Progenitor cell of endocrine pancreas (in vitro differentiated cells): Measurements from ENCODE around the gene PIGBOS1. TPM values are rescaled to one million over a fixed set of nuclear protein-coding genes. Genes with fewer than 3 reads are reported as not detected.
A peak's percentile ranks its signal among the peaks of the same experiment; 100 is the strongest.
"Not testable (repeated sequence)": the region's sequence is repeated elsewhere in the genome, so short reads cannot be mapped to it uniquely, and the experiment has no call there.

Experiments used
- DNase-seq: peaks from one replicate; pipeline ENCODE4 v3.0.0; 2021; ENCODE audit warnings: low spot score; ENCODE audit not compliant: unreplicated experiment
- H3K27ac Mint-ChIP-seq: 2 replicates; pipeline ENCODE4 v1.8.0; 2021; ENCODE audit warnings: mild to moderate bottlenecking, moderate library complexity, mixed read lengths
- H3K27me3 Mint-ChIP-seq: 2 replicates; pipeline ENCODE4 v1.8.0; 2021; ENCODE audit warnings: mixed read lengths
- H3K36me3 Mint-ChIP-seq: 2 replicates; pipeline ENCODE4 v1.8.0; 2022; ENCODE audit warnings: mixed read lengths; ENCODE audit not compliant: insufficient read depth
- H3K4me1 Mint-ChIP-seq: 2 replicates; pipeline ENCODE4 v1.8.0; 2021; ENCODE audit warnings: low read depth, mixed read lengths
- H3K4me3 Mint-ChIP-seq: 2 replicates; pipeline ENCODE4 v1.8.0; 2021; ENCODE audit warnings: low read depth, mild to moderate bottlenecking, moderate library complexity, mixed read lengths
- H3K9me3 Mint-ChIP-seq: 2 replicates; pipeline ENCODE4 v1.8.0; 2021; ENCODE audit warnings: low read depth, mixed read lengths
- total RNA-seq: library from RNA; stranded (reverse); gene quantifications from 2 replicates; pipeline ENCODE4 v1.2.1, GENCODE V29; 2021
- TF ChIP-seq, protein P1 (sequence below): fragments of 200-600 bp; sonication (generic); IDR thresholded peaks from one replicate; pipeline ENCODE4 v1.5.0; 2021; ENCODE audit warnings: antibody characterized with exemption, mild to moderate bottlenecking; ENCODE audit not compliant: unreplicated experiment

The PIGBOS1 gene
- total RNA-seq, 1 donor from 2014 or later = 13.6 TPM

DNA sequence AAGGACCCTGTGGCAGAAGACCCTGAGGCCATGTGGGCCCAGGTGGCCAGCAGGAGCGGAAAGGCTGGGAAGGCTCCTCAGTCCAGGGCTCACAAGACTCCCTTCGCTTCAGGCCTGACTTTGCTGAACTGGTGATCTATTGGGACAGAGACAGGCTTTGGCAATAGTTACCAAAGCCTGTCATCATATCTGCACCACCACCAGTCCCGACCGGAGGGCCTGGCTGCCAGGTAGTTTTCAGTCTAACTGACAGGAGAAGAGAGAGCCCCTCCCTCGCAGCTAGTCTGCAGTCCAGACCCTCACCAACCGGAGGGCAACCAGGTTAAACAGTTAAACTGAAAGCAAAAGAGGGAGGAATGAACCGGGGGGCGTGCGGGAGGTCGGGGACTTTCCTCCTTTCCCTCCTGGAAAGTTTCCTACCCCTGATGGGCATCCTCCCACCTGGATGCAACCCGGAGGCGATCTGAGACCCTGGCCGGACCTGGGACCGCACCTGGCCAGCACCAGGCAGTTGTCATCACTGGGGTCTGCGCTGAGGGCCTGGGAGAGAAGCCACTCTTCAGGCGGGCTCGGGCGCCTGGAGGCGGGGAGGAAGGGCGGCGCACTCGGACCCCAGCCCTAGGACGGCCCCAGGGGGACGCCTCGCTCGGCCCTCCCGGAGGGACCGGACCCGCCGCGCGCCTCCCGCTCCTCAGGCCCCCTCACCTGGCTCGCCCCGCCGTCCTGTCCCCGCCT, 29.7 kb downstream of the PIGBOS1 start:
- H3K4me3 Mint-ChIP-seq = peak overlapping the region; percentile 81
- H3K36me3 Mint-ChIP-seq = no peaks in the 10 kb centered on the region
- peak overlapping the region; percentile 92 for H3K27ac Mint-ChIP-seq
- H3K27me3 Mint-ChIP-seq = no peaks in the 10 kb centered on the region
- TF ChIP-seq, protein P1, sequence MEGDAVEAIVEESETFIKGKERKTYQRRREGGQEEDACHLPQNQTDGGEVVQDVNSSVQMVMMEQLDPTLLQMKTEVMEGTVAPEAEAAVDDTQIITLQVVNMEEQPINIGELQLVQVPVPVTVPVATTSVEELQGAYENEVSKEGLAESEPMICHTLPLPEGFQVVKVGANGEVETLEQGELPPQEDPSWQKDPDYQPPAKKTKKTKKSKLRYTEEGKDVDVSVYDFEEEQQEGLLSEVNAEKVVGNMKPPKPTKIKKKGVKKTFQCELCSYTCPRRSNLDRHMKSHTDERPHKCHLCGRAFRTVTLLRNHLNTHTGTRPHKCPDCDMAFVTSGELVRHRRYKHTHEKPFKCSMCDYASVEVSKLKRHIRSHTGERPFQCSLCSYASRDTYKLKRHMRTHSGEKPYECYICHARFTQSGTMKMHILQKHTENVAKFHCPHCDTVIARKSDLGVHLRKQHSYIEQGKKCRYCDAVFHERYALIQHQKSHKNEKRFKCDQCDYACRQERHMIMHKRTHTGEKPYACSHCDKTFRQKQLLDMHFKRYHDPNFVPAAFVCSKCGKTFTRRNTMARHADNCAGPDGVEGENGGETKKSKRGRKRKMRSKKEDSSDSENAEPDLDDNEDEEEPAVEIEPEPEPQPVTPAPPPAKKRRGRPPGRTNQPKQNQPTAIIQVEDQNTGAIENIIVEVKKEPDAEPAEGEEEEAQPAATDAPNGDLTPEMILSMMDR = no peak
- DNase-seq = peak; percentile 37
- peaks cover 5% of the 10 kb centered on the region for H3K4me1 Mint-ChIP-seq
- H3K9me3 Mint-ChIP-seq = no peaks in the 10 kb centered on the region

GRCh38 chr15:55288006-55288717, 30.8 kb downstream of the PIGBOS1 start:
- H3K27ac Mint-ChIP-seq = peak overlapping the region; percentile 88

DNA sequence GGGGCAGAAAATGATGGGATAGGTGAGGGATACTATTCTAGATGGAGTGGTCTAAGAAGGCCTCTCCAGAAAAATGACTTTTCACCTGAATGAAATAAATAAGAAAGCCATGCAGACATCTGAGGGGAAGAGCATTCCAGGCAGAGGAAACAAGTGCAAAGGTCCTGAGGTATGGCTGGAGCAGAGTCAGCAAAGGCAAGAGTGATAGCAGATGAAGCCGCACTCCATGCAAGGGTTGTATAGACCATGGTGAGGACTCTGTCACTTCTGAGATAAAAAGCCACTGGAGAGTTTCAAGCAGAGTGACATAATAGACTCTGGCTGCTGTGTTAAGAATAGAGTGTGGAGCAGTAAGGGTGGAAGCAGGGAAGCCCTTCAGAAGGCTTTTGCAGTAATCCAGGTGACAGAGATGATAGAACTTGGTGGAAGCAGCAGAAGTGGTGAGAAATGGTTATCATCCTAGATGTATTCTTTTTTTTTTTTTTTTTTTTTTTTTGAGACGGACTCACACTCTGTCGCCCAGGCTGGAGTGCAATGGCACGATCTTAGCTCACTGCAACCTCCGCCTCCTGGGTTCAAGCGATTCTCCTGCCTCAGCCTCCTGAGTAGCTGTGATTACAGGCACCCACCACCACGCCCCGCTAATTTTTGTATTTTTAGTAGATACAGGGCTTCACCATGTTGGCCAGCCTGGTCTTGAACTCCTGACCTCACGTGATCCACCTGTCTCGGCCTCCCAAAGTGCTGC, 32.3 kb downstream of the PIGBOS1 start:
- not testable (repeated sequence) for H3K4me3 Mint-ChIP-seq, H3K4me1 Mint-ChIP-seq, DNase-seq, H3K27ac Mint-ChIP-seq, H3K9me3 Mint-ChIP-seq, H3K27me3 Mint-ChIP-seq, H3K36me3 Mint-ChIP-seq

More at GRCh38 chr15:55288006-55288717, 30.8 kb downstream of the PIGBOS1 start:
- DNase-seq = no peak
- TF ChIP-seq, protein P1 = no peak
- H3K9me3 Mint-ChIP-seq = no peaks in the 10 kb centered on the region
- peak overlapping the region; percentile 81 for H3K4me3 Mint-ChIP-seq
- H3K4me1 Mint-ChIP-seq = peaks cover 7% of the 10 kb centered on the region
- H3K36me3 Mint-ChIP-seq = no peaks in the 10 kb centered on the region
- no peaks in the 10 kb centered on the region for H3K27me3 Mint-ChIP-seq

DNA sequence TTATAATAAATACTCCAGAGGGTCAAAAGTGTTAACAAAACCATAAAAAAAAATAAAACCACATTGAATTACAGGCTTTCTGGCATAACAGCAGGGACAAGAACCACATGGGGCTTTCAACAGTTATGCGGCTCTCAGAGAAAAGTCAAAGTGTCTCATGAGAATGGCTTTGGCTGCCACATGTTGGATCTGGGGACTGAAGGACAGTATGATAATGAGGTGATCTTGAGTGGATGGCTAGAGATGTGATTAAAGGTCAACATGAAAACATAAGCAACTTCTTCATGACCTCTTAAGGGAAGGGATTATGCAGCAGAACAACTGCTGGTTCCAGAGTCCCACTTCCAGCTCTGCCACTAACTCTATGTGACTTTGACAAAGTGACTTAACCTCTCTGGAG, 34.5 kb downstream of the PIGBOS1 start:
- H3K27ac Mint-ChIP-seq = no peak overlapping the region
- no peak overlapping the region for H3K4me3 Mint-ChIP-seq
- no peaks in the 10 kb centered on the region for H3K36me3 Mint-ChIP-seq
- no peak for DNase-seq
- TF ChIP-seq, protein P1 = no peak
- H3K27me3 Mint-ChIP-seq = no peaks in the 10 kb centered on the region
- H3K9me3 Mint-ChIP-seq = no peaks in the 10 kb centered on the region
- peaks cover 7% of the 10 kb centered on the region for H3K4me1 Mint-ChIP-seq

DNA sequence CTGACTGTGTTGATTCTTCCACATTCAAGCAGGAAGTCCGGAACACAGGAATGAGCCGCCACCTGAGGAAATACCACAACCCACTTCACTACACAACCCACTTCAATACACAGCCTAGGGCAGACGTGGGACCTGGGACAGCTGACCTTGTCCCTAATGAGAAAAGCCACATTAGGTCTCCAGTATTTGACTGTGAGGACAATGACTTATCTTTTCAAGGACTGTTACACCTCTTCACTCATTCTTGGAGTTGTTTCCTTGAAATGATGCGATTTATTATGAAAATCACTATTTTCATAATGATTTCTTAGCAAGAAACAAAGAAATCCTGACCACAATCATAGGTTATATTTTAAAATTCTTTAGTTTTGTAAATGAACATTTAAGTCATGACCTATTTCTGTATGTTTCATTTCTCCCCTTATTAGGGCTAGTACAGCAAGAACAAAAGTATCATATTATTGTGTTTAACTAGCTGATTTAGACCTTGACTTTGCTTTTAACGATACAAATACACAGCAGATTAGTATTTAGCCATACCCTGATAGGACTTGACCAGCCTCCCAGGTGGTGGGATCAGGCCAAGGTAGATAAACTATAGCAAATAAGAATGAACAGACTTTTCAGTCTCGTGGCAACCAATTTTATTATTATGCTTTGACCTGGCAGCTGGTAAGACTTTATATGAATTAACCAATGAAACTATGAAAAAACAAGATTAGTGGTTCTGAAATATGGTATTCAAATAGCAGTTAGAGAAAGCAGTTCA, 35.4 kb downstream of the PIGBOS1 start:
- Mint-ChIP-seq H3K27me3 (no peaks in the 10 kb centered on the region), H3K9me3 (no peaks in the 10 kb centered on the region), H3K27ac (peak overlapping the region; percentile 16), H3K36me3 (no peaks in the 10 kb centered on the region), H3K4me3 (no peak overlapping the region), H3K4me1 (peaks cover 2% of the 10 kb centered on the region)
- TF ChIP-seq, protein P1 = no peak
- DNase-seq = no peak
